Measurements from ENCODE around the gene SH3PXD2A. TPM values are rescaled to one million over a fixed set of nuclear protein-coding genes. Genes with fewer than 3 reads are reported as not detected.

Gene SH3PXD2A
- total RNA-seq, 2 experiments from 2014 or later, result 16.5 to 17.9 TPM

DNA sequence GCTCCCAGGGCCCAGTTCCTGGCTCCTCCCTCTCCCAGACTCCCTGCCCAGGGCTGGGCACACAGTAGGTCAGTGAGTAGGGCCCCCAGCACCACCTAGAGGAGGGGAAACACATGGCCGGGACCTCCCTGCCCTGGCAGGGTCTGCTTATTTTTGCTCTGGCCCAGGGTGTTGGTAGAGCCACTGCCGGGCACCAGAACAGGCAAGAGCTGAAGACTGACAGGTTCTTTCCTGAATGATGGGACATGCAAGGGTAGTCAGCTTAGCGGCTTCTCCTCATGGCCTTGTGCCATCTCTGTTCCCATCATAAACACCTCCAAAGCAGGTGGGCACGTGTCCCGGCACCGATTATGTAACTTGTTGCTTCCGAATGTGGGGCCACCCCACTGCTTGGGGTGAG, 275.4 kb downstream of the SH3PXD2A start:
- H3K4me1 Mint-ChIP-seq, result peaks cover 16% of the 10 kb centered on the region
- H3K9me3 Mint-ChIP-seq, result no peaks in the 10 kb centered on the region

DNA sequence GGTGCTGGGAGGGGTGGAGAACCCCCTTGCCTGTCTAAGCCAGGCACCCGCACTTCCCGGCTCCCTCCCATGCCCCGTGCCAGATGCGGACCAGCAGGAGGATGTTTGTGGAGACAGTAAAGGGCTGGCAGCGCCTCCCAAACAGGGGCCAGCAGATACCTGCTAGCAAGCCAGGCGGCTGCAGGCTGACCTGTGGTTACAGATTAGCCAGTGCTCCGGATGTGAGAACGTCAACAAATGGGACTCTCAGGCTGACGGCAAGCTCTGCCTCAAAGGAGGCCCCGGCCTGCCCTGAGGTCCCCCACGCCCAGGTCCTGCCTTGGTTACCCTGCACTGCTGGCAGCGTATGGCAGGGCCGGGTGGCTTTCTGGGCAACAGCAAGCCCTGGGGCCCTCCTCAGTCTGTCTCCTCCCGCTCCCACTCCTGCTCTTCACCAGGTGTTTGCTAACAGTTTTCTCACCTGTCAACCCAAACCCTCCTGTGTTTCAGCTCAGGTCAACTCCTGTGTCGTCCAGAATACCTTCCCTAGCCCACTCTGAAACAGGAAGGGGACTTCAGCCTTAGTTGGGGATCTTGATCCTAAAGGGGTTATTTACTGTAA, 276.5 kb downstream of the SH3PXD2A start:
- H3K9me3 Mint-ChIP-seq, result no peaks in the 10 kb centered on the region
- POLR2A ChIA-PET, result no interaction called here
- H3K27me3 Mint-ChIP-seq, result peaks cover 3% of the 10 kb centered on the region
- CTCF ChIA-PET, result no interaction called here
- no peak overlapping the region for H3K4me3 Mint-ChIP-seq
- no peak overlapping the region for H3K27ac Mint-ChIP-seq
- peaks cover 12% of the 10 kb centered on the region for H3K4me1 Mint-ChIP-seq
- peaks cover 3% of the 10 kb centered on the region for H3K36me3 Mint-ChIP-seq (ENCODE audit: low read depth)
- no peak for DNase-seq

More for the DNA sequence above, 275.4 kb downstream of the SH3PXD2A start:
- peaks cover 4% of the 10 kb centered on the region for H3K36me3 Mint-ChIP-seq (ENCODE audit: low read depth)
- no peak for DNase-seq
- POLR2A ChIA-PET, result no interaction called here
- CTCF ChIA-PET, result no interaction called here
- H3K27me3 Mint-ChIP-seq, result peaks cover 4% of the 10 kb centered on the region
- H3K4me3 Mint-ChIP-seq, result no peak overlapping the region
- H3K27ac Mint-ChIP-seq, result no peak overlapping the region

GRCh38 chr10:103576862-103577261, 278.5 kb downstream of the SH3PXD2A start:
- Mint-ChIP-seq H3K4me1 (no peaks in the 10 kb centered on the region), H3K27me3 (peaks cover 3% of the 10 kb centered on the region), H3K4me3 (no peak overlapping the region), H3K27ac (no peak overlapping the region), H3K9me3 (no peaks in the 10 kb centered on the region), H3K36me3 (ENCODE audit: low read depth) (no peaks in the 10 kb centered on the region)
- no peak for DNase-seq
- ChIA-PET CTCF (interaction anchor here (1.2 to 1.6 kb wide), 2 partner anchors 13 to 34 kb away, joined by 3 to 7 read pairs; no protein-coding TSS in a partner anchor), POLR2A (no interaction called here)

DNA sequence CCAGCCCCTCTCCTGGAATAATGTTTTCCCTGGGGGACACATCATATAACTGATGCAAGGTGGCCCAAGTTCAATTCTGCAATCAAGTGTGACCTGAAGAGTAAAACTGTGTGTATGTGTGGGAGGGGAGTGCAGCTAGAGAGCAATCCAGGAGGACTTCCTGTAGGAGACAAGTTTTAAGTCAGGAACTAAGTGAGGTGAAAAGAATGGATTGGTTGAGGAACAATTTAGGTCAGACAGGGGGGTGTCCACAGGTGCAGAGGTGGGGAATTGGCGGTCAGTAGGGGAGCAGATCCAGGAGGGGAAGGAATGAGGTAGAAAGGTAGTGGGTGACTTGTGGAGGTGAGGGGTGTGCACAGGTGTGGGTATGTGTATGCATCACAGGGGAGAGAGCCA, 279.3 kb downstream of the SH3PXD2A start:
- peaks cover 3% of the 10 kb centered on the region for H3K27me3 Mint-ChIP-seq

GRCh38 chr10:103575416-103576075, 279.8 kb downstream of the SH3PXD2A start:
- Mint-ChIP-seq H3K4me1 (no peaks in the 10 kb centered on the region), H3K9me3 (no peaks in the 10 kb centered on the region), H3K27me3 (peaks cover 3% of the 10 kb centered on the region), H3K27ac (no peak overlapping the region), H3K36me3 (ENCODE audit: low read depth) (no peaks in the 10 kb centered on the region), H3K4me3 (no peak overlapping the region)
- POLR2A ChIA-PET, result no interaction called here
- DNase-seq, result no peak
- CTCF ChIA-PET, result interaction anchor here (1.7 kb wide), 1 partner anchor 11 kb away, joined by 6 read pairs; no protein-coding TSS in a partner anchor

More for the DNA sequence above, 279.3 kb downstream of the SH3PXD2A start:
- H3K4me3 Mint-ChIP-seq, result no peak overlapping the region
- no peak overlapping the region for H3K27ac Mint-ChIP-seq
- H3K9me3 Mint-ChIP-seq, result no peaks in the 10 kb centered on the region
- POLR2A ChIA-PET, result no interaction called here
- H3K36me3 Mint-ChIP-seq (ENCODE audit: low read depth), result no peaks in the 10 kb centered on the region
- H3K4me1 Mint-ChIP-seq, result no peaks in the 10 kb centered on the region
- CTCF ChIA-PET, result interaction anchor here (1.2 to 1.7 kb wide), 2 partner anchors 11 to 34 kb away, joined by 3 to 6 read pairs; no protein-coding TSS in a partner anchor
- DNase-seq, result no peak

DNA sequence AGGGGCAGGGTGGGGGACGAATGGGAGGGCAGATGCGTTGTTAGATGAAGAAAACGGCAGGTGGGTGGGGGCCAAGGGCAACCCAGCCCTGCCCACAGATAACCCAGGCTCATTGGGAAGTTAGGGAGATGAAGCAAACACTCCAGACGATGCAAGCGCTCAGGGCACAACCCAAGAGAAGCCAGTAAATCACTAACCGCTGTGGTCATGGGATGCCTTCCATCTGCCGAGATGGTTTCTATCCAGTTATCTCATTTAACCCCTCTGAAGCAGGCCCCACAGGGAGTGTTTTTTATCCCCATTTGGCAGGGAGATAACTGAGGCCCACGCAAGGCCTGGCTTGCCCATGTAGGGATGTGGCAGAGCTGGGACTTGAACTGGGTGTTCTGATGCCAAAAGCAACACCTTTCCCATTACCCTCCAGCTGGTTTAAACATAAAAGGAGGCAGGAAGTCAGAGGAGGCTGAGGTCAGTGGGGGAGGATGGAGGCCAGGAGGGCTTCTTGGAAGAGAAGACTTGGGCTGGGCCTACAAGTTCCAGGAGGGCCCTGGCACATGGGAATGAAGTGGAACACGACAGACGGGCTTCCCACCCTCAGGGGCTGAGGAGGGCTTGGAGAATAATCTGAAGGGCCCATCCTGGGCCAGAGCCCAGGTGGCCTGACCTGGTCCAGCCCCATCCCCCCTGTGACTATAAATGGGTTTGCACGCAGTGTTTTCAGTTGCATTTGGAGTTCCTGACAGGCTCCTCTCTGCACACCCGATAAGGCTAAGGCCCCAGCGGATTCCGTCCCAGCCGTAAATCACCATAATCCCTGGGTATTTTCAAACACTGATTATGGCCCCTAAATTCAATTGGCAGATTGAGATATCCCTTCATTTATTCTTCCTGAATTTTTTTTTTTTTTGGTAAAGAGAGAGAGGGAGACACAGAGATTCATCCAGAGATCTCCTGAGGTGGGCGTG, 281.0 kb downstream of the SH3PXD2A start:
- ChIA-PET CTCF (interaction anchor here (1.7 kb wide), 1 partner anchor 9 kb away, joined by 6 read pairs; no protein-coding TSS in a partner anchor), POLR2A (no interaction called here)
- no peaks in the 10 kb centered on the region for H3K36me3 Mint-ChIP-seq (ENCODE audit: low read depth)
- peaks cover 3% of the 10 kb centered on the region for H3K27me3 Mint-ChIP-seq
- H3K27ac Mint-ChIP-seq, result no peak overlapping the region
- no peak for DNase-seq
- no peak overlapping the region for H3K4me3 Mint-ChIP-seq
- no peaks in the 10 kb centered on the region for H3K4me1 Mint-ChIP-seq
- no peaks in the 10 kb centered on the region for H3K9me3 Mint-ChIP-seq

DNA sequence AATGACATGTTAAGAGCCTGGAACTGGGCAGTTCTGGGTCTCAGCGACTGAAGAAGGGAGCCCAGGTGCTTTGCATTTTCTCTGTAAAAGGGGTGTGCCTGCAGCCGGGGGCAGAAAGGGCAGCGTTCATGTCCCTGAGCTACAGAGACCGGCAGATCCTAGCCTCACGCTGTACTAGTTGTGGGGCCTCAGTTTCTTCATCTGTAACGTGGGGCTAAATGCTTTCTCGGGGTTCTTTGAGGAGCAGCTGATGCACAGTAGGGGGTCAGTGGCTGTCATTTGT, 282.2 kb downstream of the SH3PXD2A start:
- H3K27me3 Mint-ChIP-seq, result peaks cover 3% of the 10 kb centered on the region
- no peaks in the 10 kb centered on the region for H3K36me3 Mint-ChIP-seq (ENCODE audit: low read depth)
- H3K4me3 Mint-ChIP-seq, result no peak overlapping the region
- H3K9me3 Mint-ChIP-seq, result no peaks in the 10 kb centered on the region
- no peaks in the 10 kb centered on the region for H3K4me1 Mint-ChIP-seq
- POLR2A ChIA-PET, result no interaction called here
- CTCF ChIA-PET, result no interaction called here
- DNase-seq, result no peak
- H3K27ac Mint-ChIP-seq, result no peak overlapping the region

- Mint-ChIP-seq H3K27ac (no peak overlapping the region), H3K4me3 (no peak overlapping the region), H3K4me1 (no peaks in the 10 kb centered on the region), H3K9me3 (no peaks in the 10 kb centered on the region), H3K27me3 (peaks cover 5% of the 10 kb centered on the region), H3K36me3 (ENCODE audit: low read depth) (no peaks in the 10 kb centered on the region)
- no peak for DNase-seq
- POLR2A ChIA-PET, result no interaction called here
- CTCF ChIA-PET, result no interaction called here
Measured at GRCh38 chr10:103572347-103573204, 282.8 kb downstream of the SH3PXD2A start.

- no peaks in the 10 kb centered on the region for H3K36me3 Mint-ChIP-seq (ENCODE audit: low read depth)
- no peaks in the 10 kb centered on the region for H3K4me1 Mint-ChIP-seq
- H3K27ac Mint-ChIP-seq, result no peak overlapping the region
- ChIA-PET POLR2A (no interaction called here), CTCF (no interaction called here)
- no peak for DNase-seq
- H3K4me3 Mint-ChIP-seq, result no peak overlapping the region
- H3K9me3 Mint-ChIP-seq, result no peaks in the 10 kb centered on the region
- H3K27me3 Mint-ChIP-seq, result peaks cover 5% of the 10 kb centered on the region
Measured at GRCh38 chr10:103571656-103571975, 283.8 kb downstream of the SH3PXD2A start.

- POLR2A ChIA-PET, result no interaction called here
- no peaks in the 10 kb centered on the region for H3K36me3 Mint-ChIP-seq (ENCODE audit: low read depth)
Measured at GRCh38 chr10:103570844-103571655, 284.3 kb downstream of the SH3PXD2A start.

GRCh38 chr10:103569896-103570295, 285.5 kb downstream of the SH3PXD2A start:
- no peaks in the 10 kb centered on the region for H3K36me3 Mint-ChIP-seq (ENCODE audit: low read depth)
- H3K9me3 Mint-ChIP-seq, result no peaks in the 10 kb centered on the region
- ChIA-PET CTCF (interaction anchor here (1.0 kb wide), 1 partner anchor 583 kb away, joined by 3 read pairs; no protein-coding TSS in a partner anchor), POLR2A (no interaction called here)
- no peak overlapping the region for H3K27ac Mint-ChIP-seq
- H3K4me1 Mint-ChIP-seq, result no peaks in the 10 kb centered on the region
- no peak overlapping the region for H3K4me3 Mint-ChIP-seq
- peaks cover 9% of the 10 kb centered on the region for H3K27me3 Mint-ChIP-seq
- no peak for DNase-seq

More at GRCh38 chr10:103570844-103571655, 284.3 kb downstream of the SH3PXD2A start:
- Mint-ChIP-seq H3K4me1 (no peaks in the 10 kb centered on the region), H3K4me3 (no peak overlapping the region), H3K27me3 (peaks cover 9% of the 10 kb centered on the region), H3K9me3 (no peaks in the 10 kb centered on the region), H3K27ac (no peak overlapping the region)
- DNase-seq, result no peak
- CTCF ChIA-PET, result no interaction called here

GRCh38 chr10:103568505-103568904, 286.9 kb downstream of the SH3PXD2A start:
- no peak for DNase-seq
- H3K9me3 Mint-ChIP-seq, result no peaks in the 10 kb centered on the region
- ChIA-PET CTCF (no interaction called here), POLR2A (no interaction called here)
- no peaks in the 10 kb centered on the region for H3K36me3 Mint-ChIP-seq (ENCODE audit: low read depth)
- no peak overlapping the region for H3K4me3 Mint-ChIP-seq
- no peak overlapping the region for H3K27ac Mint-ChIP-seq
- peaks cover 9% of the 10 kb centered on the region for H3K27me3 Mint-ChIP-seq
- no peaks in the 10 kb centered on the region for H3K4me1 Mint-ChIP-seq
